ENCODE data around the gene MLXIP. TPM values are rescaled to one million over a fixed set of nuclear protein-coding genes. Genes with fewer than 3 reads are reported as not detected.
"Not testable (repeated sequence)": the region's sequence is repeated elsewhere in the genome, so short reads cannot be mapped to it uniquely, and the experiment has no call there.

Gene MLXIP
- total RNA-seq, 1 donor: 8.3 TPM

GRCh38 chr12:122097927-122098756, 19.6 kb downstream of the MLXIP start:
- peak; percentile 84 for DNase-seq (ENCODE audit: low read depth)
- H3K4me3 ChIP-seq (ENCODE audit: low read depth, low read length): no peak overlapping the region
- TF ChIP-seq, protein P1, sequence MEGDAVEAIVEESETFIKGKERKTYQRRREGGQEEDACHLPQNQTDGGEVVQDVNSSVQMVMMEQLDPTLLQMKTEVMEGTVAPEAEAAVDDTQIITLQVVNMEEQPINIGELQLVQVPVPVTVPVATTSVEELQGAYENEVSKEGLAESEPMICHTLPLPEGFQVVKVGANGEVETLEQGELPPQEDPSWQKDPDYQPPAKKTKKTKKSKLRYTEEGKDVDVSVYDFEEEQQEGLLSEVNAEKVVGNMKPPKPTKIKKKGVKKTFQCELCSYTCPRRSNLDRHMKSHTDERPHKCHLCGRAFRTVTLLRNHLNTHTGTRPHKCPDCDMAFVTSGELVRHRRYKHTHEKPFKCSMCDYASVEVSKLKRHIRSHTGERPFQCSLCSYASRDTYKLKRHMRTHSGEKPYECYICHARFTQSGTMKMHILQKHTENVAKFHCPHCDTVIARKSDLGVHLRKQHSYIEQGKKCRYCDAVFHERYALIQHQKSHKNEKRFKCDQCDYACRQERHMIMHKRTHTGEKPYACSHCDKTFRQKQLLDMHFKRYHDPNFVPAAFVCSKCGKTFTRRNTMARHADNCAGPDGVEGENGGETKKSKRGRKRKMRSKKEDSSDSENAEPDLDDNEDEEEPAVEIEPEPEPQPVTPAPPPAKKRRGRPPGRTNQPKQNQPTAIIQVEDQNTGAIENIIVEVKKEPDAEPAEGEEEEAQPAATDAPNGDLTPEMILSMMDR (IDR thresholded peaks at IDR 0.05; ENCODE audit: insufficient read depth, low read length): no peak

DNA sequence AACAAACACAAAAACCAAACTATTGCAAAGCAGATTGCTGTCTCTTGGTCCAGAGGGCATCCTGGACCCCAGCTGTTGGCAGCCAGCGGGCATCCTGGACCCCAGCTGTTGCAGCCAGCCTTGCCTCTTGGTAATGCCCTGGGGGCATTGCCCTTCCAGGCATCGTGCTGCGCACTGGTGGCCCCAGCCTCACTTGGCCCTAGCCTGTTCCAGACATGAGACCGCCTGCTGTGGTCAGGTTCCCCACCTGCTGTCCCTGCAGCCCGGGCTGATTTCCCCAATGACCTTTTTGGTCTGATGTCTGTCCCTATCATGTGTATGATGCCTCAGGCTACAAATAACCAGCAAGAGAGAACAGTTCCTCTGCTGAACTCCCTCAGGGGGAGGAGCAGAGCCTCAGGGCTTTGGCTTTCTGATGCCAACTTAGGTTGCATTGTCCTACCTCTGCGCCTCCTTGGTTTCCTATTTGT, 20.8 kb downstream of the MLXIP start:
- TF ChIP-seq, protein P1 (IDR thresholded peaks at IDR 0.05; ENCODE audit: insufficient read depth, low read length): no peak
- no peak overlapping the region for H3K4me3 ChIP-seq (ENCODE audit: low read depth, low read length)
- no peak for DNase-seq (ENCODE audit: low read depth)

- no peak for DNase-seq (ENCODE audit: low read depth)
- TF ChIP-seq, protein P1 (IDR thresholded peaks at IDR 0.05; ENCODE audit: insufficient read depth, low read length): no peak
- H3K4me3 ChIP-seq (ENCODE audit: low read depth, low read length): no peak overlapping the region
These were observed 21.3 kb downstream of the MLXIP start for GRCh38 chr12:122099856-122100255.

DNA sequence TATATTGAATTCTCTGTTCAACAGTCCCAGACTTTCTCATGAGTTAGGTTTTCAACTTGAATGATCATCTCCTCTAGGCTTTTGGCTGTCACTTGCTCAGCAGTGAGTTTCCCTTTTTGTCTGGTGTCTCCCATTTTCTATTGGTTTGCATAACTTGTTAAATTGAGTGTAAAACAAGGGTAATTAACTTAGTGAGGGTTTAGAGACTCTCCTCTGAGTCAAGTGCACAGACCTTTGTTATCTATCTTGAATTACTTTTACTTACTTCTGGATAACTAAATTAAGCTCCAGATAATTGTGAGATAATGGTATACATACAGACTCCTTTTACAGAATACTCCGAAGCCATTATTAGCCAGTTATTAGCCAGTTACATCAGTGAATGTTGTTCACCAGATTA, 22.0 kb downstream of the MLXIP start:
- DNase-seq (ENCODE audit: low read depth): no peak
- no peak overlapping the region for H3K4me3 ChIP-seq (ENCODE audit: low read depth, low read length)
- TF ChIP-seq, protein P1 (IDR thresholded peaks at IDR 0.05; ENCODE audit: insufficient read depth, low read length): no peak

DNA sequence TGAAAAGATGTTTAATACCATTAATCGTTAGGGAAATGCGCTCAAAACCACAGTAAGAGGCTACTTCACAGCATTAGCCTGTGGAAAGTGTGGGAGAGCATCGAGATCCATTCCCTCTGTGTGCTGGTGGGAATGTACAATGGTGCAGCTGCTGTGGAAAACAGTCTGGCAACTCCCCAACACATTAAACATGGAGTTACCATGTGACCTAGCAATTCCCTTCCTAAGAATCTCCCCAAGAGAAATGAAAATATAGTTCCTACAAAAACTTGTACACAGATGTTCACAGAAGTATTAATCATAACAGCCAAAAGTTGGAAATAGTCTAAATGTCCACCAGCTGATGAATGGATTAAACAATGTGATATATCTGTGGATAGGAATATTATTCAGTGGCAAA, 23.8 kb downstream of the MLXIP start:
- DNase-seq (ENCODE audit: low read depth): peak; percentile 52
- H3K4me3 ChIP-seq (ENCODE audit: low read depth, low read length): no peak overlapping the region
- TF ChIP-seq, protein P1 (IDR thresholded peaks at IDR 0.05; ENCODE audit: insufficient read depth, low read length): no peak

GRCh38 chr12:122104844-122105243, 26.3 kb downstream of the MLXIP start:
- H3K4me3 ChIP-seq (ENCODE audit: low read depth, low read length): no peak overlapping the region
- TF ChIP-seq, protein P1 (IDR thresholded peaks at IDR 0.05; ENCODE audit: insufficient read depth, low read length): no peak
- DNase-seq (ENCODE audit: low read depth): no peak

DNA sequence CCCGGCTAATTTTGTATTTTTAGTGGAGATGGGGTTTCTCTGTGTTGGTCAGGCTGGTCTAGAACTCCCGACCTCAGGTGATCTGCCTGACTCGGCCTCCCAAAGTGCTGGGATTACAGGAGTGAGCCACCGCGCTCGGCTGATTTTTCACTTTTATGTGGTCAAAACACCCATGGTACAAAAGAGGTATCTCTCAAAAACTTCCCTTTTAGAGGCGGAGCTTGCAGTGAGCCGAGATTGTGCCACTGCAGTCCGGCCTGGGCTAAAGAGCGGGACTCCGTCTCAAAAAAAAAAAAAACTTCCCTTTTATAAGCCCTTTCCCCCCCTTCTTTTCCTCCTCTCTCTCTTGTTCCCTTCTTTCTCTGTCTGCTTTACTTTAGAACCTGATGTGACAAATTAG, 26.9 kb downstream of the MLXIP start:
- not testable (repeated sequence) for DNase-seq (ENCODE audit: low read depth); H3K4me3 ChIP-seq (ENCODE audit: low read depth, low read length)
